ENCODE results near the gene MIDN.

Gene MIDN

DNA sequence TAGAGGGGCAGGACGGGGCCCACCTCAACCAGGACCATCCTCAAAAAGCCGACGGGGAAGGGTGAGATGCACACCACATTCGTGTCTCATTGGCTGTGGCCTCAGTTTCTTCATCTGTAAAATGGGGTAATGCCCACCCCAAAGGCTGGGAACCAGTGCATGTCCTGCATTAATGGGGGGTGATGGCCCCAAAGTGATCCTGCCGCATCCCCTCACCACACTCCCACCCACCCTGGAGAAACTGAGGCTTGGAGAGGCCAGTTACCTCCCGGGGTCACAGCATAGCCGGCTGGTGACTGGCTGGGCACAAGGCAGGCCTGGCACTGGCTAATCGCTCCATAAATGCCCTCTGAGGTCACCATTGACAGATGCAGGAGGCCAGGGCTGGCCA is 640 bp upstream of the MIDN start:
- Histone ChIP-seq H3K27ac (peak overlapping the region; percentile 92 to 97 (median 95)), H3K9ac (peak overlapping the region; percentile 92 to 99 (median 98))

DNA sequence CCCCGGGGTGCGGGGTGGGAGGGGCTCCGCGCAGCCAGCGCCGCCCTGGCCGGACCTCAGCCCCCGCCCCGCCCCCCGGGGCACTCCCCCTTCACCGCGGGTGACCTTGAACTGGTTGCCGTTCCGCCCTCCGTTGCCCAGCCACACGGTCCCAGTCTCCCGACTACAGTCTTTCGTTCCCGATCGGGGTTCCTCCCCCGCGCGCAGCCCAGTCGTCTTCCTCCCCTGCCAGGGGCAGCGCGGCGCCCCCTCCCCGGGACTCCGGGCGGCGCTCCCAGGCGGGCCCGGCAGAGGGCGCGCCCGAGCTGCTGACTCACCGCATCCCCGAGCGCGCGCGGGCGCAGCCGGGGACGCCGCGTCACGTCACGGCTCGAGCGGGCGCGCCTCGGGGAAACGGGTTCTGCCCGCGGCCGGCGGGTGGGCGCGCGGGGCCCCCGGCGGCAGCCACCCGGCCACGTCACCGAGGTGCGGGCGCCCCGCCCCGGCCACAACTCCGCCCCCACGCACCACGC is 459 bp downstream of the MIDN start:
- Histone ChIP-seq H3K9me3 (replicated peaks in 1 of 11) (peaks cover 0 to 5% (median 0%) of the 10 kb centered on the region in 11 experiments; a peak in 6 of 22 replicates), H3K4me2 (peak overlapping the region; percentile 26 to 96 (median 86); a peak in 21 of 22 replicates), H3K4me1 (peaks cover 42 to 51% (median 47%) of the 10 kb centered on the region in 10 experiments), H4K20me1 (peaks cover 30 to 67% (median 55%) of the 10 kb centered on the region in 11 experiments), H3K4me3 (peak overlapping the region; percentile 92 to 100 (median 99)), H3K27me3 (no peaks in the 10 kb centered on the region), H3K27ac (peak overlapping the region; percentile 92 to 97 (median 95)), H3K9ac (peak overlapping the region; percentile 92 to 99 (median 98)), H3K36me3 (peaks cover 25 to 37% (median 30%) of the 10 kb centered on the region in 11 experiments)
- no peak for TF ChIP-seq Cebpa-rat (IDR thresholded peaks at IDR 0.05)

More for the DNA sequence above, 640 bp upstream of the MIDN start:
- peaks cover 0 to 5% (median 0%) of the 10 kb centered on the region in 11 experiments; a peak in 6 of 22 replicates for H3K9me3 ChIP-seq (replicated peaks in 1 of 11)
- TF ChIP-seq Cebpa-rat (IDR thresholded peaks at IDR 0.05), result no peak
- peaks cover 20 to 40% (median 29%) of the 10 kb centered on the region in 11 experiments; a peak in 21 of 22 replicates for H3K36me3 ChIP-seq
- H3K27me3 ChIP-seq, result no peaks in the 10 kb centered on the region
- H3K4me1 ChIP-seq, result peaks cover 47 to 56% (median 52%) of the 10 kb centered on the region in 10 experiments
- H4K20me1 ChIP-seq, result peaks cover 37 to 70% (median 58%) of the 10 kb centered on the region in 11 experiments
- peak overlapping the region; percentile 78 to 96 (median 87) for H3K4me2 ChIP-seq
- peak overlapping the region; percentile 92 to 100 (median 99) for H3K4me3 ChIP-seq

- no peak for TF ChIP-seq Cebpa-rat (IDR thresholded peaks at IDR 0.05)
- H3K4me1 ChIP-seq, result peaks cover 43 to 51% (median 47%) of the 10 kb centered on the region in 10 experiments
- peak overlapping the region; percentile 93 to 97 (median 95) for H3K27ac ChIP-seq
- H4K20me1 ChIP-seq, result peaks cover 31 to 67% (median 55%) of the 10 kb centered on the region in 11 experiments
- H3K9me3 ChIP-seq (replicated peaks in 1 of 11), result peaks cover 0 to 5% (median 0%) of the 10 kb centered on the region in 11 experiments; a peak in 6 of 22 replicates
- peaks cover 31 to 38% (median 35%) of the 10 kb centered on the region in 11 experiments for H3K36me3 ChIP-seq
- H3K27me3 ChIP-seq, result no peaks in the 10 kb centered on the region
- peak overlapping the region; percentile 92 to 100 (median 99) for H3K4me3 ChIP-seq
- H3K9ac ChIP-seq, result peak overlapping the region; percentile 92 to 99 (median 98)
- peak overlapping the region; percentile 33 to 100 (median 98) for H3K4me2 ChIP-seq
Observed at GRCh38 chr19:1249298-1249989, 1.1 kb downstream of the MIDN start.

DNA sequence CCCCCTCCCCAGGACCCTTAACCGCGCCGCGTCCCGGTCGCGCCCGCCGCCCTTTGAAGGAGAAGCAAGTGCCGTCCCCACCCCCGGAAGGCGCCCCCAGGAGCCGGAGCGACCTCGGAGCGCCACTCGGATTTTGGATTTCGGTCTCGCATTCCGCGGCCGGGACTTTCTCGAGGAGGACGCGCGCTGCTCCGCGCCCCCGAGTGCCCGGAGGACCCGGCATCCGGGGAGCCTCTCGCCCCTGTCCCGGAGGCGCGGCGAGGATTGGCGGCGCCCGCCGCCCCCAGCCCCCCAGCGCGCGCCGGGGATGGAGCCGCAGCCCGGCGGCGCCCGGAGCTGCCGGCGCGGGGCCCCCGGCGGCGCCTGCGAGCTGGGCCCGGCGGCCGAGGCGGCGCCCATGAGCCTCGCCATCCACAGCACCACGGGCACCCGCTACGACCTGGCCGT is 1.6 kb downstream of the MIDN start:
- no peaks in the 10 kb centered on the region for H3K27me3 ChIP-seq
- H3K4me1 ChIP-seq, result peaks cover 43 to 52% (median 47%) of the 10 kb centered on the region in 10 experiments
- H3K4me3 ChIP-seq, result peak overlapping the region; percentile 92 to 100 (median 99)
- peak overlapping the region; percentile 93 to 97 (median 95) for H3K27ac ChIP-seq
- peaks cover 37 to 67% (median 55%) of the 10 kb centered on the region in 11 experiments for H4K20me1 ChIP-seq
- TF ChIP-seq Cebpa-rat (IDR thresholded peaks at IDR 0.05), result no peak
- peak overlapping the region; percentile 89 to 99 (median 98) for H3K9ac ChIP-seq
- H3K36me3 ChIP-seq, result peaks cover 37 to 44% (median 40%) of the 10 kb centered on the region in 11 experiments
- H3K9me3 ChIP-seq (replicated peaks in 1 of 11), result peaks cover 0 to 5% (median 0%) of the 10 kb centered on the region in 11 experiments; a peak in 6 of 22 replicates
- peak overlapping the region; percentile 28 to 100 (median 98) for H3K4me2 ChIP-seq

DNA sequence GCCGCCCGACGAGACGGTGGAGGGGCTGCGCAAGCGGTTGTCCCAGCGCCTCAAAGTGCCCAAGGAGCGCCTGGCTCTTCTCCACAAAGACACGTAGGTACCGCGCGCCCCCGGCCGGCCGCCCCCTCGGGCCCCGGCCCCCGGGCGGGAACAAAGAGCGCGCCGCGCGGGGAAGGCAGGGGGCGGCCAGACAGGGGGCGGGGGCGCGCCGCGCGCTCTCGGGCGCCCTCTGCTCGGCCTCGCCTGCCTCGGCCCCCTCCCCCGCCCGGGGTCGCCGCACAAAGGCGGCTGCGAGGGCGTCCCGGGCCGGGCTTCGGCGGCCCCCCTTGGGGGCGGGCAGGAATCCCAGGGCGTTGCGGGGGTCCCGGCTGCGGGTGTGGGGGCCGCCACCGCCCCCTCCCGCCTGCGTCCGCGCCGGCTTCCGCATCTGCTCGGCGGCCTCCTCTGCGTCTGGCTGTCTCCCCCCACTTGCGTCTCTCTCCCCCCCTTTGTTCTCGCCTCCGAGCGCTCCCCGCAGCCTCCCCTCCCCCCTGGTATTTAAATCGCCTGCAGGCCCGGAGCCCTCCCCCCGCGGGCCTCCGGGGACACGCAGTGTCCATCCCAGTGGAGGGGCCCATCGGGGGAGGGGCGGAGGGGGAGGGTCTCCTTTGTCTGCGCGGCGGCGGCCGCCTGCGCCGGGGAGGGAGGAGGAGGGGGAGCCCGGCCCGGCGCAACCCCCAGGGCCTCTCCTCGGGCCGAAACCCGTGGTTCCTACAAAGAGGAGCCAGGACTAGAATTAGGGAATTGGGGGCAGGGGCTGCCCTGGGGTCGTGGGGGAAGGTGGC is 2.3 kb downstream of the MIDN start:
- no peak for TF ChIP-seq Cebpa-rat (IDR thresholded peaks at IDR 0.05)
- Histone ChIP-seq H3K27ac (peak overlapping the region; percentile 93 to 97 (median 95)), H3K4me1 (peaks cover 43 to 52% (median 47%) of the 10 kb centered on the region in 10 experiments), H3K4me2 (peak overlapping the region; percentile 83 to 100 (median 98)), H3K4me3 (peak overlapping the region; percentile 92 to 100 (median 99)), H3K9me3 (replicated peaks in 1 of 11) (peaks cover 0 to 5% (median 0%) of the 10 kb centered on the region in 11 experiments; a peak in 6 of 22 replicates), H4K20me1 (peaks cover 41 to 68% (median 55%) of the 10 kb centered on the region in 11 experiments), H3K27me3 (no peaks in the 10 kb centered on the region), H3K36me3 (peaks cover 43 to 51% (median 47%) of the 10 kb centered on the region in 11 experiments), H3K9ac (peak overlapping the region; percentile 89 to 99 (median 98))

GRCh38 chr19:1251330-1252220 is 3.2 kb downstream of the MIDN start:
- peaks cover 43 to 52% (median 47%) of the 10 kb centered on the region in 10 experiments for H3K4me1 ChIP-seq
- TF ChIP-seq Cebpa-rat (IDR thresholded peaks at IDR 0.05), result no peak
- H3K27ac ChIP-seq, result peak overlapping the region; percentile 93 to 97 (median 95)

DNA sequence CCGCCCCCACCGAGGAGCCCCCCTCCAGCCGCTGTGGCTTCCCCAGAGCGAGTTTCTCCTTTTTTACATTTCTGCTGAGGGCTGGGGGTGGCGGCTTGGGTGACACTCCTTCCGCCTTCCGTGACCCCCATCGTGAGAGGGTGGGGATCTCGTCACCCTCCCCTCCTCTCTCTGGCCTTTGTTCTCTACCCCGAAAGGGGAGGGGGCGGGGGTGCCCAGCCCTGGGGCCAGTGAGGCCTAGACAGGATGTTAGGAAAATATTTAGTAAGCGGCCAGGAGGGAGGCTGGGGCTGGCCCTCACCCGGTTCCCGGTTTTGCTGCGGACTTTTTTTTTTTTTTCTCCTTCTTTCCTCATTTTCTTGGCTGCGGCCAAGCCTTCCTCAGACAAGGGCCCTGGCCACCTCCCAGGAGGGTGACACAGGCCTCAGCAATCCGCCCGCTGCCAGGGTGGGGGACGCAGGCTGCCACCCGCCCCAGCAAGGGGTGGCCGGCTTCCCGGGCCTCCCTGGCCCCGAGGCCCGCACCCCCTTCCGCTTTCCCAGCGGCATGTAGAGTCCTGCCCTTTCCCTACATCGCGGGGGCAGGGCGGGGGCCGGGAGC is 3.9 kb downstream of the MIDN start:
- H3K9ac ChIP-seq, result peak overlapping the region; percentile 89 to 99 (median 98)
- H3K36me3 ChIP-seq, result peaks cover 60 to 65% (median 63%) of the 10 kb centered on the region in 11 experiments
- no peaks in the 10 kb centered on the region for H3K27me3 ChIP-seq
- H3K27ac ChIP-seq, result peak overlapping the region; percentile 93 to 97 (median 95)
- H3K4me3 ChIP-seq, result peak overlapping the region; percentile 92 to 100 (median 99)
- peak overlapping the region; percentile 95 to 100 (median 98) for H3K4me2 ChIP-seq
- peaks cover 52 to 75% (median 64%) of the 10 kb centered on the region in 11 experiments for H4K20me1 ChIP-seq
- H3K9me3 ChIP-seq (replicated peaks in 1 of 11), result peaks cover 0 to 5% (median 0%) of the 10 kb centered on the region in 11 experiments; a peak in 6 of 22 replicates
- peaks cover 48 to 55% (median 50%) of the 10 kb centered on the region in 10 experiments for H3K4me1 ChIP-seq
- no peak for TF ChIP-seq Cebpa-rat (IDR thresholded peaks at IDR 0.05)

More at GRCh38 chr19:1251330-1252220, 3.2 kb downstream of the MIDN start:
- peaks cover 0 to 5% (median 0%) of the 10 kb centered on the region in 11 experiments; a peak in 6 of 22 replicates for H3K9me3 ChIP-seq (replicated peaks in 1 of 11)
- peak overlapping the region; percentile 83 to 100 (median 98) for H3K4me2 ChIP-seq
- H3K27me3 ChIP-seq, result no peaks in the 10 kb centered on the region
- peak overlapping the region; percentile 89 to 99 (median 98) for H3K9ac ChIP-seq
- peak overlapping the region; percentile 92 to 100 (median 99) for H3K4me3 ChIP-seq
- peaks cover 44 to 68% (median 56%) of the 10 kb centered on the region in 11 experiments for H4K20me1 ChIP-seq
- peaks cover 52 to 57% (median 56%) of the 10 kb centered on the region in 11 experiments for H3K36me3 ChIP-seq

All from BLaER1 treated with 17β-estradiol and CSF1 and Interleukin-3, amounts not matched to agents 10 nM and 100 nM (cell line).